Neural crest cell (in vitro differentiated cells): ENCODE results near the gene ELK4. TPM values are rescaled to one million over a fixed set of nuclear protein-coding genes. Genes with fewer than 3 reads are reported as not detected.

Experiments used
- DNase-seq: peaks from one replicate; pipeline ENCODE4 v3.0.0; 2021; ENCODE audit warnings: low read depth, mixed read lengths, low spot score
- H3K27ac Mint-ChIP-seq: one replicate; pipeline ENCODE4 v1.8.0; 2021; ENCODE audit warnings: mild to moderate bottlenecking, mixed read lengths; ENCODE audit not compliant: unreplicated experiment
- H3K27me3 Mint-ChIP-seq: 2 replicates; pipeline ENCODE4 v1.8.0; 2021; ENCODE audit warnings: low read depth, mild to moderate bottlenecking, mixed read lengths
- H3K36me3 Mint-ChIP-seq: 2 replicates; pipeline ENCODE4 v1.8.0; 2021; ENCODE audit warnings: low read depth, mild to moderate bottlenecking, mixed read lengths
- H3K4me1 Mint-ChIP-seq: 2 replicates; pipeline ENCODE4 v1.8.0; 2021; ENCODE audit warnings: mixed read lengths
- H3K4me3 Mint-ChIP-seq: one replicate; pipeline ENCODE4 v1.8.0; 2021; ENCODE audit warnings: mild to moderate bottlenecking, mixed read lengths
- H3K9me3 Mint-ChIP-seq: 2 replicates; pipeline ENCODE4 v1.8.0; 2021; ENCODE audit warnings: mixed read lengths
- CTCF ChIP-seq: fragments of 200-600 bp; sonication (generic); conservative IDR thresholded peaks from 2 replicates; pipeline ENCODE4 v1.5.0; 2021; ENCODE audit warnings: antibody characterized with exemption, mild to moderate bottlenecking
- long read RNA-seq: library from polyadenylated mRNA; unstranded; transcript quantifications from one replicate; pipeline ENCODE4 v2.0.0, GENCODE V29; 2020
- total RNA-seq: library from RNA; stranded (reverse); gene quantifications from 2 replicates; pipeline ENCODE4 v1.2.1, GENCODE V29; 2021

The ELK4 gene
- total RNA-seq: 30.1 and 33.1 TPM in 2 replicates
- long read RNA-seq, partial matches to known transcripts: 1 of 4 reads
- long read RNA-seq, other reads (novel, unspliced or antisense): 3 of 4 reads

DNA sequence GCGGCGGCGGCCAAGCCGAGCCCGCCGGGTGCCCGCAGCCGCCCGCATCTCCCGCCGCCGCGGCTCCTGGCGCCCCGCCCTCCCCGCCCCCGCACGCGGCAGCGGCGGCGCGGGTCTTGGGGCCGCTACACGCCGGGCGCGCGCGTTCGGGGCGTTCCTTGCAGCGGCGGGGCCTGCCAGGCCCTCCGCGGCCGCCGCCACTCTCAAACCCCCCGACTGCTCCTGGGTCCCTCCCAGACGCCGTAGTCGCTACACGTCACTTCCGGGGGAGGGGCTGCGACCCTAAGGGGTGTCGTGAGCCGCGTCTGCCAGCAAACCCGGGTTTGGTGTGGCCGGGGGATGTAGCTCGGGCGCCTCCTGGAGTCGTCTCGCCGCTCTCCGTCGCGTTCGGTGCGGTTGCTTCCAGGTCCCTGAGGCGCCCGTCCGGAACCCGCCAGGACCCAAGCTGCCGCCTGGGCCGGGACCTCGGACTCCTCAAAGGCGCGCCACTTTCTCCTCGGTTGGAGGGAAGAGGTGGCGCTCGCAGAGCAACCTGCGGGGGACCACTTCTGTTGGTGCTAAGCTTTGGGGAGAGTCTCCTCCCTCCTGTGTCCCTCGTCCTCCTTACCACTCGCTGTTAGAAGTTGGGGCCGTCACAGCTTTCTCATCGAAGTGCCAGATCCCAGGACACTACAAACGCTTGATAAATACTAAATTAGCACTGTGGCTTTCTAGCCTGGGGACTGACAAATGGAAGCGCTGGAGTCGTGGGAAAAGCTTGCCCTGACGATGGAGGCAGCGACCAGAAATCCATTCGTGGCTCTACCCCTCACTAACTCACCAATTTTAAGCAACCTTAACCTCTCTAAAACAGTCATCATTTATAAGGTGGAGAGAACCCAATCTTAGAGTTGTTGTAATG, at the start of gene ELK4:
Gene ELK4, minus strand, starts transcription at position 244 of the 901 bp plus-strand sequence. CDS start 8,129 bp downstream, outside the sequence.
- peak within 1 kb of the TSS; percentile 98 for H3K4me3 Mint-ChIP-seq
- DNase-seq: peak; percentile 98
- no peaks in the 10 kb centered on the region for H3K36me3 Mint-ChIP-seq
- peak within 1 kb of the TSS; percentile 99 for H3K27ac Mint-ChIP-seq
- H3K4me1 Mint-ChIP-seq: peaks cover 39% of the 10 kb centered on the region
- no peaks in the 10 kb centered on the region for H3K27me3 Mint-ChIP-seq
- peak; percentile 70 for TF ChIP-seq CTCF
- H3K9me3 Mint-ChIP-seq: no peaks in the 10 kb centered on the region

- H3K4me3 Mint-ChIP-seq: peak overlapping the region; percentile 79
- no peak overlapping the region for H3K27ac Mint-ChIP-seq
- no peak for DNase-seq
- H3K4me1 Mint-ChIP-seq: peaks cover 42% of the 10 kb centered on the region
- no peak for TF ChIP-seq CTCF
- H3K9me3 Mint-ChIP-seq: no peaks in the 10 kb centered on the region
- no peaks in the 10 kb centered on the region for H3K27me3 Mint-ChIP-seq
- H3K36me3 Mint-ChIP-seq: no peaks in the 10 kb centered on the region
Measured at GRCh38 chr1:205681364-205681763, 49.6 kb upstream of the ELK4 start.

GRCh38 chr1:205680073-205680851, 48.5 kb upstream of the ELK4 start, which contains the start of gene SLC45A3:
TSS of gene SLC45A3 (minus strand) at chr1:205680509. CDS start at chr1:205664656, 15,853 bp downstream.
- peak within 1 kb of the TSS; percentile 90 for H3K4me3 Mint-ChIP-seq
- no peak for TF ChIP-seq CTCF
- no peaks in the 10 kb centered on the region for H3K9me3 Mint-ChIP-seq
- peaks cover 51% of the 10 kb centered on the region for H3K4me1 Mint-ChIP-seq
- no peaks in the 10 kb centered on the region for H3K36me3 Mint-ChIP-seq
- DNase-seq: peak; percentile 45
- H3K27ac Mint-ChIP-seq: peak within 1 kb of the TSS; percentile 2
- H3K27me3 Mint-ChIP-seq: no peaks in the 10 kb centered on the region

DNA sequence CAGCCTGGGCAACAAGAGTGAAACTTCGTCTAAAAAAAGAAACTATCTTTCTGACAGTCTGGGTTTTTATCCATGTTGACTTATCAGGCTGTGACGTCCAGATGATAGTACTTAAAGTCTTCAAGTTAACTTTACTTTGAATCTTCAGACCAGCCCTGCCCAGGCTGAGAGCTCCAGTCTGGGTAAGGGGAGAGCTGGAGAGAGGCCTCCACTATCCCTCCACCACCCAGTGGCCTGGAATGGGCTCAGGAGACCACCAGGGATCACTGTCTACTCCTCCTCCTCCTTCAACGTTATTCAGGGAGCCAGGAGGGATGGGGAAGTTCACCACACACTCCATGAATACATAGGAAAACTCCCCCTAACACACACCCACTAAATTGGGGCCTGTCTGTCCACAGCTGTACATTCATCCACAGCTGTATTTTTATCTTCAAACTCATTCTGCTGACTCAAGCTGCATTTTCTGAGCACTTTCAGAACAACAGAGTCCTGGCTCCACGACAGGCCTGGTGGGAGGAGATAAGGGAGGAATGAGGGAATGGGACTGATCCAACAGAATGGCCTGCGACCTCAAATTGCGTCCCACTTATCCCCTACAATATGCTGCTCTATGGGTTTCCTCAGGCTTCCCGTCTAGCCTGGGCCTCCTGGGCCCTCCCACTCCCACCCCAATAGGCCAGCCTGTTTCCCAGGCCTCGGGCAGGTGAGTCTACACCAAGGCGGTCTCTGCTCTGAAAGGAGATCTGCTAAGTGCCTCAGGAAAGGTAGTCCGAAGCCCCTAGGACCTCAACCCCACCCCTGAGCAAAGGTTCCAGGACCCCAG, 46.7 kb upstream of the ELK4 start:
- Mint-ChIP-seq H3K4me3 (peak overlapping the region; percentile 90), H3K36me3 (no peaks in the 10 kb centered on the region), H3K4me1 (peaks cover 52% of the 10 kb centered on the region), H3K27me3 (no peaks in the 10 kb centered on the region), H3K9me3 (no peaks in the 10 kb centered on the region), H3K27ac (no peak overlapping the region)
- no peak for TF ChIP-seq CTCF
- no peak for DNase-seq

DNA sequence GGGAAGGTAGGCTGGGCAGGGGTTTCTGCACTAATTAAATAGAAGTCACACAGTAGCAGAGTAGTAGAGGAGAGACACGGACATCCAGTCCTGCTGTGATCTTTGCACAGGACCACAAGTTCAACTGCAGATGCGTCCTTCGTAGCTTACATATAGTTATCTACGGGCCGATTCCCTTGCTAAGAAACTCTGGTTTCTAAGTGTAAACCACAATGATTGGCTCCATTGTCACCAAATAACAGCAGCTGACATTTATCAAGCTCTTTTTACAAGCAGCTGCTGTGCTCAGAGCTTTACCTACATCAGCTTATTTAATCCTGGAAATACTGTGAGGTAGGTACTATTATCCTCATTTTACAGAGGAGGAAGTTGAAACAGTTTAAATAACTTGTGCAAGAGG, 45.4 kb upstream of the ELK4 start:
- peak overlapping the region; percentile 75 for H3K4me3 Mint-ChIP-seq
- H3K27ac Mint-ChIP-seq: no peak overlapping the region
- H3K27me3 Mint-ChIP-seq: no peaks in the 10 kb centered on the region

More for the DNA sequence above, 45.4 kb upstream of the ELK4 start:
- no peak for TF ChIP-seq CTCF
- no peaks in the 10 kb centered on the region for H3K9me3 Mint-ChIP-seq
- peaks cover 59% of the 10 kb centered on the region for H3K4me1 Mint-ChIP-seq
- DNase-seq: no peak
- no peaks in the 10 kb centered on the region for H3K36me3 Mint-ChIP-seq
